Measurements from ENCODE around the gene WDR59. TPM values are rescaled to one million over a fixed set of nuclear protein-coding genes. Genes with fewer than 3 reads are reported as not detected.
A peak's percentile ranks its signal among the peaks of the same experiment; 100 is the strongest.

The WDR59 gene
- total RNA-seq, 2 donors from 2014 or later, result 105 to 110 TPM

GRCh38 chr16:74862743-74863244 is 122.1 kb downstream of the WDR59 start:
- DNase-seq, result no peak
- H3K27me3 Mint-ChIP-seq (ENCODE audit: insufficient read depth), result no peaks in the 10 kb centered on the region

GRCh38 chr16:74852500-74852875 is 132.4 kb downstream of the WDR59 start:
- H3K27me3 ChIP-seq (ENCODE audit: control insufficient read depth, insufficient read depth, low read length, poor library complexity, severe bottlenecking), result no peaks in the 10 kb centered on the region
- TF ChIP-seq CTCF (conservative IDR thresholded peaks at IDR 0.05), result no peak
- no peak overlapping the region for H3K4me3 ChIP-seq (ENCODE audit: low read length)
- no peak overlapping the region for H3K27ac ChIP-seq (ENCODE audit: low read depth, low read length)
- no peaks in the 10 kb centered on the region for H3K36me3 Mint-ChIP-seq (ENCODE audit: low read depth)
- no peak overlapping the region for H3K4me3 Mint-ChIP-seq
- H3K4me1 Mint-ChIP-seq, result peaks cover 2% of the 10 kb centered on the region
- H3K36me3 ChIP-seq (ENCODE audit: control insufficient read depth, insufficient read depth, low read length), result no peaks in the 10 kb centered on the region
- H3K9me3 Mint-ChIP-seq, result no peaks in the 10 kb centered on the region
- H3K27me3 Mint-ChIP-seq (ENCODE audit: insufficient read depth), result no peaks in the 10 kb centered on the region
- H3K4me1 ChIP-seq (ENCODE audit: control insufficient read depth, insufficient read depth, low read length), result no peaks in the 10 kb centered on the region
- no peaks in the 10 kb centered on the region for H3K9me3 ChIP-seq (ENCODE audit: control insufficient read depth, low read length)
- WGBS, 2 experiments (ENCODE audit: insufficient coverage in 1 of 2, insufficient read length in 1 of 2), result 73 to 93% methylated on average over 2 to 3 of the region's 4 CpGs
- no peak for DNase-seq
- no peak overlapping the region for H3K27ac Mint-ChIP-seq
- H3K9ac ChIP-seq (ENCODE audit: extremely low read depth, low read length, poor library complexity, severe bottlenecking), result no peak overlapping the region

More at GRCh38 chr16:74862743-74863244, 122.1 kb downstream of the WDR59 start:
- Histone ChIP-seq H3K27ac (ENCODE audit: low read depth, low read length) (no peak overlapping the region), H3K9me3 (ENCODE audit: control insufficient read depth, low read length) (no peaks in the 10 kb centered on the region), H3K9ac (ENCODE audit: extremely low read depth, low read length, poor library complexity, severe bottlenecking) (no peak overlapping the region), H3K36me3 (ENCODE audit: control insufficient read depth, insufficient read depth, low read length) (no peaks in the 10 kb centered on the region), H3K27me3 (ENCODE audit: control insufficient read depth, insufficient read depth, low read length, poor library complexity, severe bottlenecking) (no peaks in the 10 kb centered on the region), H3K4me1 (ENCODE audit: control insufficient read depth, insufficient read depth, low read length) (no peaks in the 10 kb centered on the region), H3K4me3 (ENCODE audit: low read length) (no peak overlapping the region)
- Mint-ChIP-seq H3K9me3 (no peaks in the 10 kb centered on the region), H3K4me1 (peaks cover 10% of the 10 kb centered on the region), H3K36me3 (ENCODE audit: low read depth) (no peaks in the 10 kb centered on the region), H3K4me3 (no peak overlapping the region), H3K27ac (no peak overlapping the region)
- peak; percentile 95 for TF ChIP-seq CTCF (conservative IDR thresholded peaks at IDR 0.05)
- WGBS, 2 experiments (ENCODE audit: insufficient coverage in 1 of 2, insufficient read length in 1 of 2), result 37 to 64% methylated on average over 6 to 10 of the region's 10 CpGs

- H3K27ac ChIP-seq (ENCODE audit: low read depth, low read length), result no peak overlapping the region
- Mint-ChIP-seq H3K27ac (no peak overlapping the region), H3K36me3 (ENCODE audit: low read depth) (no peaks in the 10 kb centered on the region), H3K27me3 (ENCODE audit: insufficient read depth) (no peaks in the 10 kb centered on the region), H3K9me3 (no peaks in the 10 kb centered on the region), H3K4me1 (peaks cover 2% of the 10 kb centered on the region), H3K4me3 (no peak overlapping the region)
- WGBS, 2 experiments (ENCODE audit: insufficient coverage in 1 of 2, insufficient read length in 1 of 2), result 77 to 83% methylated on average over 7 of the region's 7 CpGs
- H3K36me3 ChIP-seq (ENCODE audit: control insufficient read depth, insufficient read depth, low read length), result no peaks in the 10 kb centered on the region
- H3K27me3 ChIP-seq (ENCODE audit: control insufficient read depth, insufficient read depth, low read length, poor library complexity, severe bottlenecking), result no peaks in the 10 kb centered on the region
- no peak for TF ChIP-seq CTCF (conservative IDR thresholded peaks at IDR 0.05)
- no peaks in the 10 kb centered on the region for H3K4me1 ChIP-seq (ENCODE audit: control insufficient read depth, insufficient read depth, low read length)
- no peaks in the 10 kb centered on the region for H3K9me3 ChIP-seq (ENCODE audit: control insufficient read depth, low read length)
- DNase-seq, result no peak
- no peak overlapping the region for H3K4me3 ChIP-seq (ENCODE audit: low read length)
- no peak overlapping the region for H3K9ac ChIP-seq (ENCODE audit: extremely low read depth, low read length, poor library complexity, severe bottlenecking)
Observed at GRCh38 chr16:74850027-74850426, 134.9 kb downstream of the WDR59 start.
